GM19240 (cell line): ENCODE measurements around the gene SH3GL2.

Source experiments
- DNase-seq: peaks from one replicate; pipeline ENCODE4 v3.0.0; 2011; ENCODE audit warnings: low spot score; ENCODE audit not compliant: insufficient read length

Gene SH3GL2

GRCh38 chr9:17653947-17654465 is 75.1 kb downstream of the SH3GL2 start:
- no peak for DNase-seq

DNA sequence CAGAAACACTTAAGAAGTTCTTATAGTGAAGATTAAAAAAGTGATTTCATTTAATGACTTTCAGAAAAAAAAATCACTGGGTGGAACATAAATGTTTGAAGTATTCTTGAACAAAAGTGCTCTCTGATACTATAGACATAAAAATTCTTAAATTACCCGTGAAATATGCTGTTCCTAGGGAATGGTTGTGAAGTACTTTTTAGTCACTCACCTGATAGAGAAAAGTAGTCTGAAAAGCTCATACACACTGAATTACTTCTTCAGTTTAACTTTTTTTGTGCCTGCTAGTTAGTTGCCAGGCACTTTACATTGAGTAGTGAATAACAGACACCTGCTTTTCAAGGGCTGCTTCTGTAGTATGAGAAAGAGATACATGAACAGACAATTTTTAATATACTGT is 78.0 kb downstream of the SH3GL2 start:
- no peak for DNase-seq

GRCh38 chr9:17658237-17658636 is 79.4 kb downstream of the SH3GL2 start:
- DNase-seq, result no peak

DNA sequence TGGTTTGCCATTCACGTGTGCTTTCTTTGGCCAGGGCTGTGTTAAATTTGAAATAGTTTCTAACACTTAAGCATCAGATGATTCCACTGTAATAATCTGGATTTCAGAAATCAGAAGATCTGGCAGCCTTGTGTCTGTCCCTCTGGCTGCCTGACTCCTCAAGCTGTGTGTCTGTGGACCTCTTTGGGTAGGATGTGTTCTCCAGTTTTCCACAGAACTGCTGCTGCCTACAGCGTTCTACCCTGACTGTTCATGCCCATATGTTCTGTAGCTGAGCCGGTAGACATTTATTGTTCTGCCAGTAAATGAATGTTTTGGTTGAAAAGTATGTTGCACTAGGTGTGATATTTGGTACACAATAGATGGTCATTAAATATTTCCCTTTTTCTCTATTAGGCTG is 81.3 kb downstream of the SH3GL2 start:
- DNase-seq, result no peak

DNA sequence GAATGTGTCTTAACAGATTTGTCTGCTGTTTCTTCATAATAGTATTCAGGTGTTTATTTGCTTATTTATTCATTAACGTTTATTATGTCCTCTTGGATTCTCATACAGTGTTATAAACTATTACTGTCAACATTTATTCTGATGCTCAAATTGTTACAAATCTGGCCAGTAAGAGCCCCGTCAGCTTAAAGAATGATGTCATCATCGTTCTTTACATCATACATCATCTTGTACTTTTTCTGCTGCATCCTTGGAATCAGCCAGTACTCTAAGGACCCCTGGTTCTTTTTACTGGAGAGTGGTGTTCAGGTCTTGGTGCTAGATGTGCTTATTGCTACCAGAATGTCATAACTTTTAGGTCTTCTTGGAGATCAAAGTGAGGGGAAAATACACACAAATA is 86.6 kb downstream of the SH3GL2 start:
- no peak for DNase-seq

DNA sequence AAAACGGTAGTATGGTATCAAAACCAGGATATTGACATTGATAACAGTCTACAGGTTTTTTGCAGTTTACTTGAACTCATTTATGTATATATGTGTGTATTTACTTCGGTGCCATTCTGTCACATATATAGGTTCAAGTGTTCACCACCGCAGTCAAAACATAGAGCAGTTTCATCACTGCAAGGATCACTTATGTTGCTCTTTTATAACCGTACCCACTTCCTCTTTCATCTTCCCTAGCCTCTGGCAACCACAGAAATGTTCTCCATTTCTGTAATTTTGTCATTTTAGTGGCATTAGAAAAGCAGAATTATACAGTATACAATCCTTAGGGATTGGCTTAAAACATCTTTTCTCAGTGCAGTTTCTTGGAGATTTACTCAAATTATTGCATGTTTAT is 90.3 kb downstream of the SH3GL2 start:
- DNase-seq, result no peak

- no peak for DNase-seq
Observed at GRCh38 chr9:17682684-17683083, 103.8 kb downstream of the SH3GL2 start.

- DNase-seq, result no peak
Observed at GRCh38 chr9:17688834-17689233, 110.0 kb downstream of the SH3GL2 start.

GRCh38 chr9:17694336-17694735 is 115.5 kb downstream of the SH3GL2 start:
- DNase-seq, result no peak

DNA sequence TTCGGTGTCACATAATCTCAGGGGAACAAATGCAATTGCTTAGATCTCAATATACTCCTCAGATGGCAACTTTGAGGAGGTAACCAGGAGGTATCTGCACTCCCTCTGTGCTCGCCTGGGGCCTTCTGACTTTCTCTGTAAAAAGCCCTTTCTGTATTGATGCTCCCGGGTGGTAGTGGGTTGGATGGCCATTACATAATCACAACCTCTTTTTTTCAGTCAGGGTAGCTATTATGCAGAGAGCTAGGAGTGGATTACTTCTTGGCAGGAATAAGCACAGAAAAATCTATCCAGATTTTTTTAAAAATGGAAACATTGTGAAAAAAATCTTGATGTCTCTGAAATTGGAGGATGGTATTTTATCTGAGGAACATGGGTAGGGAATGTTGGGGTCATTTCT is 116.6 kb downstream of the SH3GL2 start:
- DNase-seq, result no peak

DNA sequence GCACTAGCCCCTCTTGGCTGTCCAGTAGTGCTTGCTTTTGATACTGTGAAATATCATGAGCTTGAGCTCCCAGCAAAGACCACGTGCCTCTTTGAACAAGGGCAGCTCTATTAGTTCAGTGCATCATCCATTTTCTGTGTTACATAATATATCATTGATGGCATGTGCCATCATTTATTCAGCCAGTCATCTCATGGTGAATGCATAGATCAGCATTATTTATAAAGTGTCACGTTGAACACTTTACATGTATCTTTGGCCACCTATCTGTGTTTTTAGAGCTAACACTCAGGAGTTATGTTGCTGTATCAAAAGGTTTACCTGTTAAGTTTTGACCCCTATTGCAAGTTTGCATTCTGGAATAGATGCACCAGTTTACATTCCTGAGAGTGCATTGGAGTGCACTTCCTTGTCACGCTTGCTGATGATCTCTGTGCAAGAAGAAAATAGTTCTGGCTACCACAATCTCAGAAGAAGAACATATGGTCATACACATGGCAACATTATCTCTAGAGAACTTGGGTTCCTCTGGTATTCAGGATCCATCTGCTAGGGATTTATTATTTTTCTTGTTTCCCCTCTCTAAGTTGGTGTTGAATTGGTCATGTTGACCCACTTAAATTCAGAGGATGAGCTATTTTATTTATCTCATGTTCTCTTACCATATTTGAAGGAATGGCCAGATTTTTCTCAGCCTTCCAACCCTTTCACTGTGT is 120.9 kb downstream of the SH3GL2 start:
- DNase-seq, result no peak

DNA sequence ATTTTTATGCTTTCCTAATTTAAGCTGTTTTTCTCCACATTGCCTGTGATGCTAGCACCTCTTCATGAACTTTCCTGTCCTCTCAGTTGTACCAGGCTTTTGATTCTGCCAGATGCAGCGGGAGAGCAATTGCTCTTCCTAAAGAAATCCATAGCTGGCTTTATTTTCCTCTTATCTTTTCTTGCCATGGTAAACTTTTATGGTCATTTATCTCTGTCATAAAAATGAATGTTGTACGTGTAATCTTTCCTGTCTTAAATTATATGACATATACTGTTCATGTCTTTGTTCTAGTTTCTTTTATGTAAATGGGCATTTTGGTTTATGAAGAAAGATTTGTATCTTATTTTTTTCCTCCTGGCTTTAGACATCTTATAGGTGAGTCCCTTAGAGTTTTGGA is 127.5 kb downstream of the SH3GL2 start:
- DNase-seq, result no peak

DNA sequence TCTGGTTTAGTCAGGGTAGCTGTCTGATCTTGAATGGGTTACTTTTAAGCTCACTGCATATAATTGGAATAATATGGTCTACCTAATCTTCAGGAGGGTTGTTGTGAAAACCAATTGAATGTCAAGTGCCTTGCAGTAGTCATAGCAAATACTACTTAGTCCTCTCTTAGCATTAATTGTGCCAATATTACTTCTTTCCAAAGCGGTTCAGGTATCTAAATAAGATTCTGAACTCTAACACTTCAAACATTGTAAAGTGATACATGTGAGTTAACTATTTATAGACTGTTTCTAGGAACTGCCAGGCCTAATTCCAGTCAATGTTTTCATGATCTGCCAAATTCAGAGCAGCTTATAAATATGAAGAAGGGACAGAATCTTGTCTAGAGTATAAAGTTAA is 140.2 kb downstream of the SH3GL2 start:
- no peak for DNase-seq

GRCh38 chr9:17721954-17722353 is 143.1 kb downstream of the SH3GL2 start:
- DNase-seq, result no peak

DNA sequence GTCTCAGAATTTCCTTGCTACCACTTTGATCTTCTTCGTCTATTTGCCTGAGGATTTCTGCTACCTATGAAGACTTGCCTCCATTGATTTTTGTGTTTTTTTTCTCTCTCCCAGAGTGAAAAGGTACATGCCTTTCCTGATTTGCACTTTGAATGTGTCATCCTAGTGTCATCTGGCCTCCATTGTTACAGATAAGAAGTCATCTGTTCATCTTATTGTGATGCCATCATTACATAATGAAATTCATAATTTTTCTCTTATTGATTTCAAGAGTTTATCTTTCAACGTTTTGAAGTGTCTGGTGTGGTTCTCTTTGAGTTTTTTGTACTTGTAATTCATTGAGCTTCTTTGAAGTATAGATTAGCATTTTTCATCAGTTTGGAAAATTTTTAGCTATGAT is 144.8 kb downstream of the SH3GL2 start:
- no peak for DNase-seq

DNA sequence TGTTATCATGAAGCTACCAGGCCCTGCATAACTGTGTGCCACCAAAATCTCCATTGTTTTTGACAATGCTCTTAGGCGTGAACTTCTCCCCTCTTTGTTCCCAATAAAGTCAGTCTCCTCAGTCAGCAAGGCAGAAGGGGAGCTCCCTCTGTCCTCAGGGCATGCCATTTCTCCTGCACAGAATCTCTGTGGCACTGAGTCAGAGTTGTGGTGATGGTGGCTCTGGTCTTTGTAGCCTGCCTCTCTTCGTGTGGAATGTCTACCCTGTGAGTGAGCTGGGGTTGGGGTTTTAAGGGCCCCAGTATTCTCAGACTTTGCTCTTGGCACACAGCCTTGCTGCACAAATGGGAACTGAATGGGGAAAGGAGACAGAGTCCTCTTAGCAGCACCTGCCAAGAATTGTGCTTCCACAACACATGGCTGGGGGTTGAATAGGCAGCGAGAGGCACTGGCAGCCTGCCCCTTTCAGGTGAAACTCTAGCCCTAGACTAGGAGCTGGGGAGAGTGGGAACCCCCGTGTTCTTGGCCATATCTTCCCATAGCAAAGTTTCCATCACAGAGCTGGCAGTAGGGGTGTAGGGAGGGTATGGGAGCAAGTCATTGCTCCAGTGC is 146.6 kb downstream of the SH3GL2 start:
- DNase-seq, result no peak

DNA sequence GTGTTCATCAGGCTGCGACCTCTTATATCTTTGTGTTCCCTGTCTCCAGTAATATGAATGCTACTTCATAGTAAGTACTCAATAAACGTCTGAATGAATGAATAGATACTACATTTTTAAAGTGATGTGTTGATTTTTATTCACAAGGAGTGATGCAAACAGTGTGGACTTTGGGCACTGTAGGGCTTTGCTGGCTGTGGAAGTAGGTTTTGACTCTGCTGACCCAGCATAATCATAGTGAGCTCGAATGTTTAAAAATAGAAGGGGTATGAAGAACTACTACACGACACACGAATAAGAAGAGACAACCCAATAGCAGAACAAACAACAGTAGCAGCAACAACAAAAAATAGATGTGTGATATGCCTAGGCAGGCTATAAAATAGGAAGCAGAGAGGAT is 147.4 kb downstream of the SH3GL2 start:
- no peak for DNase-seq

- no peak for DNase-seq
Observed at GRCh38 chr9:17730899-17731298, 152.0 kb downstream of the SH3GL2 start.

DNA sequence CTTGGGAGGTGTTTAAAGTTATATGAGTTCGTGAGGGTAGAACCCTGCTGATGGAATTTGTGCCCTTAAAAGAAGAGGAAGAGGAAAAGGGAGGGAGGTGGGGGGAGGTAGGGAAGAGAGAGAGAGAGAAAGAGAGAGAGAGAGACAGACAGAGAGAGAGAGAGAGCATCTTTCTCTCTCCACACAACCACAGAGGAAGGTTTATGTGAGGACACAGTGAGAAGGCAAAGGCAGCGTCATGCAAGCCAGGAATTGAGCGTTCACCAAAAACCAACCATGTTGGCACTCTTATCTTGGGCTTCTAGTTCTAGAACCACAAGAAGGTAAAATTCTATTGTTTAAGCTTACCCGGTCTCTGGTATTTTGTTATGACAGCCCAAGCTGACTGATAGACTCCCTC is 152.4 kb downstream of the SH3GL2 start:
- DNase-seq, result no peak

GRCh38 chr9:17734674-17735073 is 155.8 kb downstream of the SH3GL2 start:
- no peak for DNase-seq

DNA sequence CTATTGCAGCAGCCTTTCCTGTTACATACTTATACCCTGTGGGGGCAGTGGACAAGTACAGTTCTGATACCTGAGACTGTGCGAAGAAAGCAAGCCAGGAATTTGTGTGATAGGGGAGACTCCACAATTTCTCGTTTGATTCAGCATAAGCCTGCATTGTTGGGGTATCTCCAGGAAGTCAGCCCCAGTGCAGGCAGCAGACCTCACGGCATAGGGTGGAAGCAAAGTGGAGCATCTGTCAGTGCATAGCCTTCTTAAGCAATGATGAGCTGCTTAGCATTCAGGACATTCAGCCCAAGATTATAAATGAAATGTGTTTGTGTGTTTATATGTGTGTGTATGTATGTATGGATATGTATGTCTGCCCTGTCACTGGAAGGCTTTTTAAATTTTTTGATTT is 157.0 kb downstream of the SH3GL2 start:
- no peak for DNase-seq

DNA sequence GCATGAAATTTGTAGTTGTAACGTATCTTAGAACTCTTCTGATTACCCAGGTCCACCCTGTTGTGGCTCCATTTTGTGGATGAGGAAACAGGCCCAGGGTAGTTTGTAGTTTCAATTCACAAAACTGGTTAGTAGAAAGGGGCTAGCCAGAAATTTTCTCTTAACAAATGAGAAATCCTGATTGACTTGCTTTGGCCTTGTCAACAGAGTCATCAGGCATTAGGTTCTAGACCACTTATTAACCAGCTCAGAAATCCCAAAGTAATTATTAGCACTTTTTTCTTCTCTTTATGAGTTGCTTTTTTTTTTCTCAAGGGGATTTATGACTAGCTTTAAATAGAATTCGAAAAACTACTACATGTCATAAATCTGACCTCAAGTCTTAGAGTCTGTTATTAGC is 160.2 kb downstream of the SH3GL2 start:
- no peak for DNase-seq

DNA sequence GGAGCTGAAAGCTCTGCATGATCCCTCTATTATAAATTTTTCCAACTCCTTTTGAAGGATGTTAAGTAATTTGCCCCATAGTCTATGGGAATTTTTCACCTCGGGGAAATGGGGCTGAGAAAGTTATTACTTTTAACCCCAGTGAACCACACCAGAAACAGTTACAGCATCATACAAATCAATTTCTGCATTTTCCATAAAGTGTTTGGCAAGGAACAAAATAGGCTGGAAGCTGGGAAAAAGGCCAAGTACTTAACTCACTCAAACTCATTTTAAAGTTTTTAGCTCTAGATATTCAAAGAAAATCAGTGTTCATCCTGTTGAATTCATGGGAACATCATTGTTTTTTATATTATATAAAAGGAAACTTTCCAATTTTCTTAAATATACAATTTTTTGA is 160.9 kb downstream of the SH3GL2 start:
- DNase-seq, result no peak
